ENCODE measurements around the gene APELA. TPM values are rescaled to one million over a fixed set of nuclear protein-coding genes. Genes with fewer than 3 reads are reported as not detected.

The APELA gene
- polyA plus RNA-seq (not detected in 2 replicates), polyA minus RNA-seq (not detected in 2 replicates)

GRCh38 chr4:164876700-164877324 lies at the start of gene APELA:
Gene APELA (plus strand): TSS chr4:164877178. CDS start chr4:164877332, 154 bp downstream.
- H3K4me2 ChIP-seq (ENCODE audit: low read length): no peak within 1 kb of the TSS

GRCh38 chr4:164828955-164829354 lies 48.0 kb upstream of the APELA start:
- H3K27ac ChIP-seq (ENCODE audit: low read length): no peak overlapping the region
- H3K9me2 ChIP-seq (ENCODE audit: insufficient read depth, low read length): no peaks in the 10 kb centered on the region
- no peaks in the 10 kb centered on the region for H3K9me3 ChIP-seq (ENCODE audit: low read length)
- TF ChIP-seq RAD21 (conservative IDR thresholded peaks at IDR 0.05) (no peak), REST (IDR thresholded peaks at IDR 0.05; ENCODE audit: borderline replicate concordance) (no peak), EZH2 (IDR thresholded peaks at IDR 0.05; ENCODE audit: borderline replicate concordance, insufficient read depth, low read length, poor library complexity, severe bottlenecking) (no peak), EP300 (conservative IDR thresholded peaks at IDR 0.05; ENCODE audit: poor library complexity, severe bottlenecking) (no peak), TAF1 (IDR thresholded peaks at IDR 0.05; ENCODE audit: low read depth) (no peak), POLR2AphosphoS5 (IDR thresholded peaks at IDR 0.05) (no peak), MXI1 (conservative IDR thresholded peaks at IDR 0.05; ENCODE audit: poor library complexity, severe bottlenecking) (no peak)
- no peak overlapping the region for H3K4me3 ChIP-seq (ENCODE audit: low read length)
- no peak overlapping the region for H3K4me2 ChIP-seq (ENCODE audit: low read length)
- H3F3A ChIP-seq (ENCODE audit: insufficient read depth, low read length, poor library complexity, severe bottlenecking): no peaks in the 10 kb centered on the region
- H4K20me1 ChIP-seq (ENCODE audit: insufficient read depth): no peaks in the 10 kb centered on the region
- no peak overlapping the region for H2AFZ ChIP-seq (ENCODE audit: low read depth, low read length)
- no peaks in the 10 kb centered on the region for H3K27me3 ChIP-seq (ENCODE audit: insufficient read depth, low read depth, low read length)
- H3K79me2 ChIP-seq (replicated peaks; ENCODE audit: insufficient read depth, low read length): no peaks in the 10 kb centered on the region
- no peak overlapping the region for H3K9ac ChIP-seq (ENCODE audit: low read length)
- no peaks in the 10 kb centered on the region for H3K36me3 ChIP-seq (ENCODE audit: insufficient read depth, low read length)

More at GRCh38 chr4:164876700-164877324, at the start of gene APELA:
- Histone ChIP-seq H3K27me3 (ENCODE audit: insufficient read depth, low read depth, low read length) (no peaks in the 10 kb centered on the region), H2AFZ (ENCODE audit: low read depth, low read length) (no peak within 1 kb of the TSS), H3K9ac (ENCODE audit: low read length) (no peak within 1 kb of the TSS), H4K20me1 (ENCODE audit: insufficient read depth) (no peaks in the 10 kb centered on the region), H3K4me3 (ENCODE audit: low read length) (no peak within 1 kb of the TSS), H3K9me3 (ENCODE audit: low read length) (peaks cover 3% of the 10 kb centered on the region), H3K36me3 (ENCODE audit: insufficient read depth, low read length) (no peaks in the 10 kb centered on the region), H3K9me2 (ENCODE audit: insufficient read depth, low read length) (no peaks in the 10 kb centered on the region), H3K27ac (ENCODE audit: low read length) (no peak within 1 kb of the TSS), H3F3A (ENCODE audit: insufficient read depth, low read length, poor library complexity, severe bottlenecking) (no peaks in the 10 kb centered on the region), H3K79me2 (replicated peaks; ENCODE audit: insufficient read depth, low read length) (no peaks in the 10 kb centered on the region)
- TF ChIP-seq CTCF (IDR thresholded peaks at IDR 0.05; ENCODE audit: poor library complexity, severe bottlenecking) (no peak), REST (IDR thresholded peaks at IDR 0.05; ENCODE audit: borderline replicate concordance) (no peak), RAD21 (conservative IDR thresholded peaks at IDR 0.05) (no peak), POLR2AphosphoS5 (IDR thresholded peaks at IDR 0.05) (no peak), EZH2 (IDR thresholded peaks at IDR 0.05; ENCODE audit: borderline replicate concordance, insufficient read depth, low read length, poor library complexity, severe bottlenecking) (no peak), TAF1 (IDR thresholded peaks at IDR 0.05; ENCODE audit: low read depth) (no peak), MXI1 (conservative IDR thresholded peaks at IDR 0.05; ENCODE audit: poor library complexity, severe bottlenecking) (no peak), SMC3 (conservative IDR thresholded peaks at IDR 0.05; ENCODE audit: poor library complexity) (no peak)

Measured in neural cell (in vitro differentiated cells).